ENCODE results near the gene XRCC4.
A peak's percentile ranks its signal among the peaks of the same experiment; 100 is the strongest.

XRCC4 gene

DNA sequence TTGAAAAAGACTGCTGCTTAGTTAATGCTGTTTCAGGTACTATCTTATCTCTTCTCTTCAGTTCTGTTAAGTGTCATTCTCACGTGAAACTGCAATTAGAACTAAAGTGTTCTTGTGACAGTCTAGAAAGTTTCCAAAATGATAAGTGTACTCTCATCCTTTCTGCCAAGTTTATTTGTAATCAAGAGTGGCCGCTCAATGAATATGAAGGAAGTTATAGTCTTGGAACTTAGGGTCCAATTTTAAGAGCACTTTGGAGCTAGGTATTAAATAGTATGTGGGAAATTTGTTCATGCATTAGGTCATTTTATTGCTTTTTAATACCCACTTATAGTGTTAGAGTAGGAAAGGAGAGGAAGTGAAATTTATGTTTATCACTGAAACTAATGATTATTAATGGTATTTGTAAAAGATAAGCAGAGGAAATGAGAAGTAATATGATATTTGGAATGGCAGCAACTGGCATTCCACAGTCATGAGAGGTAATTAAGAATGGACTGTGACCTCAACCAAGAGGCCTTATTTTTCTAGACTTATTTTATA lies 20.4 kb downstream of the XRCC4 start (continued):
- TF ChIP-seq ZNF791 (tag by site-specific recombination; IDR thresholded peaks at IDR 0.05) (no peak), ZNF239 (tag by site-specific recombination; IDR thresholded peaks at IDR 0.05) (0 out of 2 replicates have a peak, but pooled peaks have one; percentile 23), ZNF324 (tag by site-specific recombination; IDR thresholded peaks at IDR 0.05) (peak; percentile 66; the same call in 1 of the 2 replicates), ZNF184 (tag by site-specific recombination; IDR thresholded peaks at IDR 0.05) (no peak), ZFP69B (tag by site-specific recombination; IDR thresholded peaks at IDR 0.05) (0 out of 2 replicates have a peak, but pooled peaks have one; percentile 54), ZNF501 (tag by site-specific recombination; IDR thresholded peaks at IDR 0.05) (peak; percentile 86), ZNF626 (tag by site-specific recombination; IDR thresholded peaks at IDR 0.05) (no peak), MYNN (tag by site-specific recombination; IDR thresholded peaks at IDR 0.05; ENCODE audit: borderline replicate concordance) (peak; percentile 48; the same call in 1 of the 2 replicates), SCRT2 (tag by site-specific recombination; IDR thresholded peaks at IDR 0.05) (peak; percentile 87), SCRT1 (tag by site-specific recombination; IDR thresholded peaks at IDR 0.05; ENCODE audit: borderline replicate concordance) (peak; percentile 48; the same call in 1 of the 2 replicates), ZNF23 (tag by site-specific recombination; IDR thresholded peaks at IDR 0.05; ENCODE audit: borderline replicate concordance) (no peak), GLI2 (tag by site-specific recombination; IDR thresholded peaks at IDR 0.05; ENCODE audit: borderline replicate concordance, low read depth) (peak; percentile 90), HOXA7 (CRISPR knock-in tag; IDR thresholded peaks at IDR 0.05; ENCODE audit: borderline replicate concordance) (no peak), ZNF558 (tag by site-specific recombination; IDR thresholded peaks at IDR 0.05) (peak; percentile 86), ZNF785 (tag by site-specific recombination; IDR thresholded peaks at IDR 0.05) (no peak), ZNF37A (tag by site-specific recombination; IDR thresholded peaks at IDR 0.05) (no peak), GLI4 (tag by site-specific recombination; IDR thresholded peaks at IDR 0.05) (peak; percentile 92), ZBTB1 (tag by site-specific recombination; IDR thresholded peaks at IDR 0.05) (no peak), ZNF112 (tag by site-specific recombination; IDR thresholded peaks at IDR 0.05) (no peak), ZBTB17 (tag by site-specific recombination; IDR thresholded peaks at IDR 0.05) (peak; percentile 86), SP7 (tag by site-specific recombination; IDR thresholded peaks at IDR 0.05) (peak; percentile 100), ZNF701 (tag by site-specific recombination; IDR thresholded peaks at IDR 0.05) (no peak), ZNF830 (tag by site-specific recombination; IDR thresholded peaks at IDR 0.05; ENCODE audit: low read depth) (no peak)
- TF ChIP-seq, protein P1, sequence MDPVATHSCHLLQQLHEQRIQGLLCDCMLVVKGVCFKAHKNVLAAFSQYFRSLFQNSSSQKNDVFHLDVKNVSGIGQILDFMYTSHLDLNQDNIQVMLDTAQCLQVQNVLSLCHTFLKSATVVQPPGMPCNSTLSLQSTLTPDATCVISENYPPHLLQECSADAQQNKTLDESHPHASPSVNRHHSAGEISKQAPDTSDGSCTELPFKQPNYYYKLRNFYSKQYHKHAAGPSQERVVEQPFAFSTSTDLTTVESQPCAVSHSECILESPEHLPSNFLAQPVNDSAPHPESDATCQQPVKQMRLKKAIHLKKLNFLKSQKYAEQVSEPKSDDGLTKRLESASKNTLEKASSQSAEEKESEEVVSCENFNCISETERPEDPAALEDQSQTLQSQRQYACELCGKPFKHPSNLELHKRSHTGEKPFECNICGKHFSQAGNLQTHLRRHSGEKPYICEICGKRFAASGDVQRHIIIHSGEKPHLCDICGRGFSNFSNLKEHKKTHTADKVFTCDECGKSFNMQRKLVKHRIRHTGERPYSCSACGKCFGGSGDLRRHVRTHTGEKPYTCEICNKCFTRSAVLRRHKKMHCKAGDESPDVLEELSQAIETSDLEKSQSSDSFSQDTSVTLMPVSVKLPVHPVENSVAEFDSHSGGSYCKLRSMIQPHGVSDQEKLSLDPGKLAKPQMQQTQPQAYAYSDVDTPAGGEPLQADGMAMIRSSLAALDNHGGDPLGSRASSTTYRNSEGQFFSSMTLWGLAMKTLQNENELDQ (tag by site-specific recombination; IDR thresholded peaks at IDR 0.05; ENCODE audit: low read depth), result no peak
- TF ChIP-seq, protein P2, sequence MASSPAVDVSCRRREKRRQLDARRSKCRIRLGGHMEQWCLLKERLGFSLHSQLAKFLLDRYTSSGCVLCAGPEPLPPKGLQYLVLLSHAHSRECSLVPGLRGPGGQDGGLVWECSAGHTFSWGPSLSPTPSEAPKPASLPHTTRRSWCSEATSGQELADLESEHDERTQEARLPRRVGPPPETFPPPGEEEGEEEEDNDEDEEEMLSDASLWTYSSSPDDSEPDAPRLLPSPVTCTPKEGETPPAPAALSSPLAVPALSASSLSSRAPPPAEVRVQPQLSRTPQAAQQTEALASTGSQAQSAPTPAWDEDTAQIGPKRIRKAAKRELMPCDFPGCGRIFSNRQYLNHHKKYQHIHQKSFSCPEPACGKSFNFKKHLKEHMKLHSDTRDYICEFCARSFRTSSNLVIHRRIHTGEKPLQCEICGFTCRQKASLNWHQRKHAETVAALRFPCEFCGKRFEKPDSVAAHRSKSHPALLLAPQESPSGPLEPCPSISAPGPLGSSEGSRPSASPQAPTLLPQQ (tag by site-specific recombination; IDR thresholded peaks at IDR 0.05), result peak; percentile 81; the same call in 1 of the 2 replicates
- TF ChIP-seq, protein P3, sequence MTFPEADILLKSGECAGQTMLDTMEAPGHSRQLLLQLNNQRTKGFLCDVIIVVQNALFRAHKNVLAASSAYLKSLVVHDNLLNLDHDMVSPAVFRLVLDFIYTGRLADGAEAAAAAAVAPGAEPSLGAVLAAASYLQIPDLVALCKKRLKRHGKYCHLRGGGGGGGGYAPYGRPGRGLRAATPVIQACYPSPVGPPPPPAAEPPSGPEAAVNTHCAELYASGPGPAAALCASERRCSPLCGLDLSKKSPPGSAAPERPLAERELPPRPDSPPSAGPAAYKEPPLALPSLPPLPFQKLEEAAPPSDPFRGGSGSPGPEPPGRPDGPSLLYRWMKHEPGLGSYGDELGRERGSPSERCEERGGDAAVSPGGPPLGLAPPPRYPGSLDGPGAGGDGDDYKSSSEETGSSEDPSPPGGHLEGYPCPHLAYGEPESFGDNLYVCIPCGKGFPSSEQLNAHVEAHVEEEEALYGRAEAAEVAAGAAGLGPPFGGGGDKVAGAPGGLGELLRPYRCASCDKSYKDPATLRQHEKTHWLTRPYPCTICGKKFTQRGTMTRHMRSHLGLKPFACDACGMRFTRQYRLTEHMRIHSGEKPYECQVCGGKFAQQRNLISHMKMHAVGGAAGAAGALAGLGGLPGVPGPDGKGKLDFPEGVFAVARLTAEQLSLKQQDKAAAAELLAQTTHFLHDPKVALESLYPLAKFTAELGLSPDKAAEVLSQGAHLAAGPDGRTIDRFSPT (tag by site-specific recombination; IDR thresholded peaks at IDR 0.05), result no peak
- TF ChIP-seq, protein P4, sequence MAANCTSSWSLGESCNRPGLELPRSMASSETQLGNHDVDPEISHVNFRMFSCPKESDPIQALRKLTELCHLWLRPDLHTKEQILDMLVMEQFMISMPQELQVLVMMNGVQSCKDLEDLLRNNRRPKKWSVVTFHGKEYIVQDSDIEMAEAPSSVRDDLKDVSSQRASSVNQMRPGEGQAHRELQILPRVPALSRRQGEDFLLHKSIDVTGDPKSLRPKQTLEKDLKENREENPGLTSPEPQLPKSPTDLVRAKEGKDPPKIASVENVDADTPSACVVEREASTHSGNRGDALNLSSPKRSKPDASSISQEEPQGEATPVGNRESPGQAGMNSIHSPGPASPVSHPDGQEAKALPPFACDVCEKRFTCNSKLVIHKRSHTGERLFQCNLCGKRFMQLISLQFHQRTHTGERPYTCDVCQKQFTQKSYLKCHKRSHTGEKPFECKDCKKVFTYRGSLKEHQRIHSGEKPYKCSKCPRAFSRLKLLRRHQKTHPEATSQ (tag by site-specific recombination; IDR thresholded peaks at IDR 0.05), result no peak
- TF ChIP-seq, protein P5, sequence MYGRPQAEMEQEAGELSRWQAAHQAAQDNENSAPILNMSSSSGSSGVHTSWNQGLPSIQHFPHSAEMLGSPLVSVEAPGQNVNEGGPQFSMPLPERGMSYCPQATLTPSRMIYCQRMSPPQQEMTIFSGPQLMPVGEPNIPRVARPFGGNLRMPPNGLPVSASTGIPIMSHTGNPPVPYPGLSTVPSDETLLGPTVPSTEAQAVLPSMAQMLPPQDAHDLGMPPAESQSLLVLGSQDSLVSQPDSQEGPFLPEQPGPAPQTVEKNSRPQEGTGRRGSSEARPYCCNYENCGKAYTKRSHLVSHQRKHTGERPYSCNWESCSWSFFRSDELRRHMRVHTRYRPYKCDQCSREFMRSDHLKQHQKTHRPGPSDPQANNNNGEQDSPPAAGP (tag by site-specific recombination; IDR thresholded peaks at IDR 0.05), result 0 out of 2 replicates have a peak, but pooled peaks have one; percentile 33
- TF ChIP-seq, protein P6, sequence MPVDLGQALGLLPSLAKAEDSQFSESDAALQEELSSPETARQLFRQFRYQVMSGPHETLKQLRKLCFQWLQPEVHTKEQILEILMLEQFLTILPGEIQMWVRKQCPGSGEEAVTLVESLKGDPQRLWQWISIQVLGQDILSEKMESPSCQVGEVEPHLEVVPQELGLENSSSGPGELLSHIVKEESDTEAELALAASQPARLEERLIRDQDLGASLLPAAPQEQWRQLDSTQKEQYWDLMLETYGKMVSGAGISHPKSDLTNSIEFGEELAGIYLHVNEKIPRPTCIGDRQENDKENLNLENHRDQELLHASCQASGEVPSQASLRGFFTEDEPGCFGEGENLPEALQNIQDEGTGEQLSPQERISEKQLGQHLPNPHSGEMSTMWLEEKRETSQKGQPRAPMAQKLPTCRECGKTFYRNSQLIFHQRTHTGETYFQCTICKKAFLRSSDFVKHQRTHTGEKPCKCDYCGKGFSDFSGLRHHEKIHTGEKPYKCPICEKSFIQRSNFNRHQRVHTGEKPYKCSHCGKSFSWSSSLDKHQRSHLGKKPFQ (tag by site-specific recombination; IDR thresholded peaks at IDR 0.05), result peak; percentile 38; the same call in 1 of the 2 replicates
